Calu3 (cell line): Measurements from ENCODE around the gene S100A2. TPM values are rescaled to one million over a fixed set of nuclear protein-coding genes. Genes with fewer than 3 reads are reported as not detected.

ENCODE experiments used
- BruUV-seq: library from RNA; stranded (reverse); fragments of 400-500 nt; replicated peaks from 2 replicates; lab custom pipeline; 2021; lab: Mats Ljungman, UMichigan
- CTCF ChIA-PET: fragments of 300-600 bp; sonication (Branson Sonifier 250); formaldehyde crosslinking; loops from one replicate; lab custom pipeline; 2022; ENCODE audit warnings: antibody characterized with exemption; lab: Charles Lee
- DNase-seq: peaks from one replicate; pipeline ENCODE4 v3.0.0; 2022
- H3K27ac Mint-ChIP-seq: one replicate; pipeline ENCODE4 v1.8.0; 2022; ENCODE audit warnings: mixed read lengths; ENCODE audit not compliant: unreplicated experiment
- H3K27me3 Mint-ChIP-seq: one replicate; pipeline ENCODE4 v1.8.0; 2022; ENCODE audit warnings: mixed read lengths; ENCODE audit not compliant: unreplicated experiment
- H3K36me3 Mint-ChIP-seq: one replicate; pipeline ENCODE4 v1.8.0; 2022; ENCODE audit warnings: mild to moderate bottlenecking, moderate library complexity, mixed read lengths; ENCODE audit not compliant: insufficient read depth, unreplicated experiment
- H3K4me1 Mint-ChIP-seq: one replicate; pipeline ENCODE4 v1.8.0; 2022; ENCODE audit warnings: mild to moderate bottlenecking, low read depth, mixed read lengths; ENCODE audit not compliant: unreplicated experiment
- H3K4me3 Mint-ChIP-seq: one replicate; pipeline ENCODE4 v1.8.0; 2022; ENCODE audit warnings: mild to moderate bottlenecking, low read depth, moderate library complexity, mixed read lengths; ENCODE audit not compliant: unreplicated experiment
- H3K9me3 Mint-ChIP-seq: one replicate; pipeline ENCODE4 v1.8.0; 2022; ENCODE audit warnings: low read depth, mixed read lengths; ENCODE audit not compliant: unreplicated experiment
- intact Hi-C: fragments of 100-400 bp; cut with micrococcal nuclease; formaldehyde crosslinking; loops from one replicate; pipeline ENCODE4 v1.10.0; 2022; ENCODE audit not compliant: unreplicated experiment
- total RNA-seq: library from RNA; stranded (reverse); gene quantifications from 2 replicates; pipeline ENCODE4 v1.2.3, GENCODE V29; 2022
- TF ChIP-seq, protein P1 (sequence below): fragments of 200-600 bp; IDR thresholded peaks from one replicate; pipeline ENCODE4 v1.8.0; 2022; ENCODE audit warnings: antibody characterized with exemption; ENCODE audit not compliant: unreplicated experiment

The S100A2 gene
- total RNA-seq, 1 experiment from 2014 or later: 11.1 TPM

DNA sequence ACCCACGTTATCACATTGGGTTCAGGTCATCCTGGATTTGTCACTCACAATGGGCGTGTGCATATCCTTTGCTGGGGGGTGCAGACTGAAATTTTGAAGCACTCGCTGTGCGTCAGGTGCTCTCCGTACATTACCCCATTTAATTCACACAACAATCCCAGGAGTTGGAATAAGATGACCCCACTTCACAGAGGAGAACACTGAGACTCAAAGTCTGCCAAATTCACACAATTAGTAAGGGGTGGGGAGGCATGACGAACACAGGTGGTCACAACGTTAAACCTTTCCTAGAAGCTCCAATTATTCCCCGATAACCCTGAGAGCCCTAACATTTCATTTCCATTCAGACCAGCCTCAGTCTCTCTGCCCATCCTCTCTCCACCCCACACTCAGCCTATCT, 3.8 kb upstream of the S100A2 start:
- no peaks in the 10 kb centered on the region for H3K9me3 Mint-ChIP-seq
- intact Hi-C loops: loop anchor here (5.0 kb wide), 1 partner anchor 217 kb away; no protein-coding TSS in a partner anchor
- TF ChIP-seq, protein P1, sequence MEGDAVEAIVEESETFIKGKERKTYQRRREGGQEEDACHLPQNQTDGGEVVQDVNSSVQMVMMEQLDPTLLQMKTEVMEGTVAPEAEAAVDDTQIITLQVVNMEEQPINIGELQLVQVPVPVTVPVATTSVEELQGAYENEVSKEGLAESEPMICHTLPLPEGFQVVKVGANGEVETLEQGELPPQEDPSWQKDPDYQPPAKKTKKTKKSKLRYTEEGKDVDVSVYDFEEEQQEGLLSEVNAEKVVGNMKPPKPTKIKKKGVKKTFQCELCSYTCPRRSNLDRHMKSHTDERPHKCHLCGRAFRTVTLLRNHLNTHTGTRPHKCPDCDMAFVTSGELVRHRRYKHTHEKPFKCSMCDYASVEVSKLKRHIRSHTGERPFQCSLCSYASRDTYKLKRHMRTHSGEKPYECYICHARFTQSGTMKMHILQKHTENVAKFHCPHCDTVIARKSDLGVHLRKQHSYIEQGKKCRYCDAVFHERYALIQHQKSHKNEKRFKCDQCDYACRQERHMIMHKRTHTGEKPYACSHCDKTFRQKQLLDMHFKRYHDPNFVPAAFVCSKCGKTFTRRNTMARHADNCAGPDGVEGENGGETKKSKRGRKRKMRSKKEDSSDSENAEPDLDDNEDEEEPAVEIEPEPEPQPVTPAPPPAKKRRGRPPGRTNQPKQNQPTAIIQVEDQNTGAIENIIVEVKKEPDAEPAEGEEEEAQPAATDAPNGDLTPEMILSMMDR: no peak
- H3K4me3 Mint-ChIP-seq: no peak overlapping the region
- no peak for DNase-seq
- peaks cover 46% of the 10 kb centered on the region for H3K36me3 Mint-ChIP-seq
- BruUV-seq: no TSS peak
- peak overlapping the region; percentile 96 for H3K27ac Mint-ChIP-seq
- H3K27me3 Mint-ChIP-seq: no peaks in the 10 kb centered on the region
- CTCF ChIA-PET: interaction anchor here (0.6 to 2.4 kb wide), 3 partner anchors 14 to 65 kb away, joined by 3 to 117 read pairs (median 4); partner anchors contain the start of genes CHTOP and S100A6
- H3K4me1 Mint-ChIP-seq: peaks cover 80% of the 10 kb centered on the region

GRCh38 chr1:153568367-153569099, 2.9 kb upstream of the S100A2 start:
- Mint-ChIP-seq H3K4me3 (peak overlapping the region; percentile 51), H3K27me3 (no peaks in the 10 kb centered on the region), H3K9me3 (no peaks in the 10 kb centered on the region), H3K4me1 (peaks cover 79% of the 10 kb centered on the region), H3K36me3 (peaks cover 46% of the 10 kb centered on the region), H3K27ac (peak overlapping the region; percentile 96)
- intact Hi-C loops: loop anchor here (1.0 to 5.0 kb wide), 3 partner anchors 35 to 216 kb away; no protein-coding TSS in a partner anchor
- peak; percentile 97 for DNase-seq
- TF ChIP-seq, protein P1: peak; percentile 97
- BruUV-seq: no TSS peak
- CTCF ChIA-PET: interaction anchor here (1.0 to 2.4 kb wide), 15 partner anchors 16 to 102 kb away, joined by 3 to 117 read pairs (median 5); partner anchors contain the start of genes CHTOP, ILF2, S100A16 and S100A5

GRCh38 chr1:153567621-153568366, 2.1 kb upstream of the S100A2 start:
- H3K4me3 Mint-ChIP-seq: peak overlapping the region; percentile 51
- BruUV-seq: TSS peak; percentile 87
- peaks cover 71% of the 10 kb centered on the region for H3K4me1 Mint-ChIP-seq
- H3K27ac Mint-ChIP-seq: peak overlapping the region; percentile 96
- H3K36me3 Mint-ChIP-seq: peaks cover 46% of the 10 kb centered on the region
- CTCF ChIA-PET: interaction anchor here (0.6 to 2.4 kb wide), 17 partner anchors 16 to 103 kb away, joined by 3 to 117 read pairs (median 4); partner anchors contain the start of genes CHTOP, ILF2, S100A13 and S100A16
- H3K9me3 Mint-ChIP-seq: no peaks in the 10 kb centered on the region
- peak; percentile 88 for DNase-seq
- TF ChIP-seq, protein P1: no peak
- no peaks in the 10 kb centered on the region for H3K27me3 Mint-ChIP-seq
- intact Hi-C loops: loop anchor here (1.0 to 5.0 kb wide), 3 partner anchors 34 to 215 kb away; no protein-coding TSS in a partner anchor
